ENCODE results near the gene RXRA.

Gene RXRA

GRCh38 chr9:134405527-134405926, 79.3 kb downstream of the RXRA start:
- no peaks in the 10 kb centered on the region for H3K9me3 ChIP-seq (ENCODE audit: control insufficient read depth, insufficient read depth, low read length)
- H3K9ac ChIP-seq (ENCODE audit: low read depth, low read length): no peak overlapping the region
- H3K36me3 ChIP-seq (ENCODE audit: insufficient read depth, low read length): no peaks in the 10 kb centered on the region
- peaks cover 8% of the 10 kb centered on the region; the same call in 1 of the 2 replicates for H3K4me1 ChIP-seq (ENCODE audit: insufficient read depth, low read length)

- peaks cover 8% of the 10 kb centered on the region; the same call in 1 of the 2 replicates for H3K4me1 ChIP-seq (ENCODE audit: insufficient read depth, low read length)
- no peaks in the 10 kb centered on the region for H3K9me3 ChIP-seq (ENCODE audit: control insufficient read depth, insufficient read depth, low read length)
- H3K36me3 ChIP-seq (ENCODE audit: insufficient read depth, low read length): no peaks in the 10 kb centered on the region
- no peak overlapping the region; the same call in 1 of the 2 replicates for H3K9ac ChIP-seq (ENCODE audit: low read depth, low read length)
Measured at GRCh38 chr9:134406366-134407120, 80.3 kb downstream of the RXRA start.

- Histone ChIP-seq H3K9me3 (ENCODE audit: control insufficient read depth, insufficient read depth, low read length) (no peaks in the 10 kb centered on the region), H3K4me1 (ENCODE audit: insufficient read depth, low read length) (peaks cover 8% of the 10 kb centered on the region; the same call in 1 of the 2 replicates), H3K36me3 (ENCODE audit: insufficient read depth, low read length) (no peaks in the 10 kb centered on the region), H3K9ac (ENCODE audit: low read depth, low read length) (no peak overlapping the region)
Measured at GRCh38 chr9:134407121-134407779, 81.0 kb downstream of the RXRA start.

GRCh38 chr9:134408389-134408788, 82.1 kb downstream of the RXRA start:
- H3K4me1 ChIP-seq (ENCODE audit: insufficient read depth, low read length): peaks cover 8% of the 10 kb centered on the region; the same call in 1 of the 2 replicates
- H3K36me3 ChIP-seq (ENCODE audit: insufficient read depth, low read length): no peaks in the 10 kb centered on the region
- H3K9me3 ChIP-seq (ENCODE audit: control insufficient read depth, insufficient read depth, low read length): no peaks in the 10 kb centered on the region
- no peak overlapping the region for H3K9ac ChIP-seq (ENCODE audit: low read depth, low read length)

- Histone ChIP-seq H3K9ac (ENCODE audit: low read depth, low read length) (no peak overlapping the region), H3K36me3 (ENCODE audit: insufficient read depth, low read length) (no peaks in the 10 kb centered on the region), H3K9me3 (ENCODE audit: control insufficient read depth, insufficient read depth, low read length) (no peaks in the 10 kb centered on the region), H3K4me1 (ENCODE audit: insufficient read depth, low read length) (peaks cover 8% of the 10 kb centered on the region; the same call in 1 of the 2 replicates)
Measured at GRCh38 chr9:134408939-134409737, 82.9 kb downstream of the RXRA start.

GRCh38 chr9:134410071-134410834, 84.0 kb downstream of the RXRA start:
- H3K4me1 ChIP-seq (ENCODE audit: insufficient read depth, low read length): peaks cover 8% of the 10 kb centered on the region; the same call in 1 of the 2 replicates
- no peaks in the 10 kb centered on the region for H3K36me3 ChIP-seq (ENCODE audit: insufficient read depth, low read length)
- no peak overlapping the region for H3K9ac ChIP-seq (ENCODE audit: low read depth, low read length)
- no peaks in the 10 kb centered on the region for H3K9me3 ChIP-seq (ENCODE audit: control insufficient read depth, insufficient read depth, low read length)

- no peaks in the 10 kb centered on the region for H3K9me3 ChIP-seq (ENCODE audit: control insufficient read depth, insufficient read depth, low read length)
- H3K9ac ChIP-seq (ENCODE audit: low read depth, low read length): no peak overlapping the region
- no peaks in the 10 kb centered on the region for H3K36me3 ChIP-seq (ENCODE audit: insufficient read depth, low read length)
- peaks cover 8% of the 10 kb centered on the region; the same call in 1 of the 2 replicates for H3K4me1 ChIP-seq (ENCODE audit: insufficient read depth, low read length)
Measured at GRCh38 chr9:134410835-134411217, 84.6 kb downstream of the RXRA start.

- H3K9ac ChIP-seq (ENCODE audit: low read depth, low read length): no peak overlapping the region
- peaks cover 3% of the 10 kb centered on the region; the same call in 1 of the 2 replicates for H3K4me1 ChIP-seq (ENCODE audit: insufficient read depth, low read length)
- H3K9me3 ChIP-seq (ENCODE audit: control insufficient read depth, insufficient read depth, low read length): no peaks in the 10 kb centered on the region
- no peaks in the 10 kb centered on the region for H3K36me3 ChIP-seq (ENCODE audit: insufficient read depth, low read length)
Measured at GRCh38 chr9:134411440-134412297, 85.4 kb downstream of the RXRA start.

GRCh38 chr9:134412298-134412711, 86.0 kb downstream of the RXRA start:
- H3K36me3 ChIP-seq (ENCODE audit: insufficient read depth, low read length): no peaks in the 10 kb centered on the region
- no peaks in the 10 kb centered on the region for H3K9me3 ChIP-seq (ENCODE audit: control insufficient read depth, insufficient read depth, low read length)
- no peaks in the 10 kb centered on the region; the same call in 1 of the 2 replicates for H3K4me1 ChIP-seq (ENCODE audit: insufficient read depth, low read length)
- H3K9ac ChIP-seq (ENCODE audit: low read depth, low read length): no peak overlapping the region

- Histone ChIP-seq H3K36me3 (ENCODE audit: insufficient read depth, low read length) (no peaks in the 10 kb centered on the region), H3K4me1 (ENCODE audit: insufficient read depth, low read length) (no peaks in the 10 kb centered on the region; the same call in 1 of the 2 replicates), H3K9me3 (ENCODE audit: control insufficient read depth, insufficient read depth, low read length) (no peaks in the 10 kb centered on the region), H3K9ac (ENCODE audit: low read depth, low read length) (no peak overlapping the region)
Measured at GRCh38 chr9:134413112-134413715, 87.0 kb downstream of the RXRA start.

- no peaks in the 10 kb centered on the region for H3K9me3 ChIP-seq (ENCODE audit: control insufficient read depth, insufficient read depth, low read length)
- no peak overlapping the region for H3K9ac ChIP-seq (ENCODE audit: low read depth, low read length)
- H3K36me3 ChIP-seq (ENCODE audit: insufficient read depth, low read length): no peaks in the 10 kb centered on the region; the same call in 1 of the 2 replicates
- H3K4me1 ChIP-seq (ENCODE audit: insufficient read depth, low read length): no peaks in the 10 kb centered on the region; the same call in 1 of the 2 replicates
Measured at GRCh38 chr9:134413890-134414623, 87.8 kb downstream of the RXRA start.

- Histone ChIP-seq H3K9me3 (ENCODE audit: control insufficient read depth, insufficient read depth, low read length) (no peaks in the 10 kb centered on the region), H3K9ac (ENCODE audit: low read depth, low read length) (no peak overlapping the region), H3K36me3 (ENCODE audit: insufficient read depth, low read length) (no peaks in the 10 kb centered on the region; the same call in 1 of the 2 replicates), H3K4me1 (ENCODE audit: insufficient read depth, low read length) (no peaks in the 10 kb centered on the region; the same call in 1 of the 2 replicates)
Measured at GRCh38 chr9:134414900-134415425, 88.7 kb downstream of the RXRA start.
